GM18505 (cell line): ENCODE data around the gene PGAP2.
"Not testable (repeated sequence)": the region's sequence is repeated elsewhere in the genome, so short reads cannot be mapped to it uniquely, and the experiment has no call there.

ENCODE experiments used
- ATAC-seq: cut with Tn5 transposase; IDR thresholded peaks from one replicate; pipeline ENCODE4 v1.9.1; 2021; ENCODE audit not compliant: unreplicated experiment
- POLR2A ChIP-seq: IDR thresholded peaks from 4 replicates; pipeline ENCODE4 v1.6.1; 2011; ENCODE audit warnings: borderline replicate concordance; ENCODE audit not compliant: insufficient read depth, insufficient read length; ENCODE audit errors: extremely low read depth

The PGAP2 gene

DNA sequence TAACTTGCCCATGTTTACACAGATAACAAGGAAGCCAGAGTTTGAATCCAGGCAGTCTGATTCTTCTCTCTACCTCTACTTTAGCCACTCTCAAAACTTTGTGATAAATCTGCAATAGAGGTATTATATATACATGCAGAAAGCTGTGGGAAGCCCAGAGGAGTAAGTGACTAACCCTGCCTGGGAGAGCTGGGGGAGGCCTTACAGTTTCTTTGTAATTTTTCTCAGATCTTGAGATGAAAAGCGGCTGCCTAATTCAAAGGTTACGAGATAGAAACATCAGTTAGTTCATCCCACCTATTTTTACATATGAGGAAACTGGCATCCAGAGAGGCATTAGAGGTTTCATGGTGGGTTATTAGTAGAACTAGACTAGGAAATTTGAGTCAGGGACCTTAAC is 52.0 kb downstream of the PGAP2 start:
- TF ChIP-seq POLR2A: no peak
- no peak for ATAC-seq

DNA sequence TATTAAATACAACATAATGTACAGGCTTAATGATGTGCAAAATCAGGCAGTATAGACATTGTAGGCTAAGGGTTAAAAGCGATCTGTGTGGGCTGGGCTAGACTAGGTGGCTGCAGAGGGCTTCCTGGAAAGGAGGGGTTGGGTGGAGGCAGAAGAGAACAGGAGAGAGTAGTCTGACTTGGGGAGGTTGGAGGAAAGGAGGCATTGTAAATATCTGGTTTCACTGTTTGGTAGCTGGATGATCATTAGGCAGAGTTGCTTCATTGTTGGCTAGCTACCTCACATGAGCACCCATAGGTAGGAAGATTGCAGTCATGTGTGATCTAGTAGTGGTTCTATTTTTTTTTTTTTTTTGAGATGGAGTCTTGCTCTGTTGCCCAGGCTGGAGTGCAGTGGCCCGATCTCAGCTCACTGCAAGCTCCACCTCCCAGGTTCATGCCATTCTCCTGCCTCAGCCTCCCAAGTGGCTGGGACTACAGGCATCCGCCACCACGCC is 52.6 kb downstream of the PGAP2 start:
- ATAC-seq: not testable (repeated sequence)

DNA sequence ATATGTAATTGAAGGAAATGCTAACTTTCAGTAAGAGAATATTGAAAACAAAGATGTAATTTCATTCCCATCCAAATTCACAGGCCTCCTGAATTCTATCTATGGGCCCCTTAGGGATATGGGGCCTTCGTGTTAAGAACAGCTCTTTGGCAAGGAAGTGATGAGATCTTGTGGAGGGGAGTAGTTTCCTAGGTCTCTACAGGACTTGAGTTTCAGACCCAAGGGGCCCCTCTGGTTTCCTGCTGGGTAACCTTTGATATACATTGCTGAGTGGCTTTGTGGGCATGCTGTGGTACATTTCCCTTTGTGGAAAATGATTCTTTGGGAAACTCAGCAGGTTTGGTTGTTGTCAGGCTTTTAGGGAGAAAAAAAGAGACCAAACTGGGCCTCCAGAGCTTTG is 53.3 kb downstream of the PGAP2 start:
- no peak for ATAC-seq

DNA sequence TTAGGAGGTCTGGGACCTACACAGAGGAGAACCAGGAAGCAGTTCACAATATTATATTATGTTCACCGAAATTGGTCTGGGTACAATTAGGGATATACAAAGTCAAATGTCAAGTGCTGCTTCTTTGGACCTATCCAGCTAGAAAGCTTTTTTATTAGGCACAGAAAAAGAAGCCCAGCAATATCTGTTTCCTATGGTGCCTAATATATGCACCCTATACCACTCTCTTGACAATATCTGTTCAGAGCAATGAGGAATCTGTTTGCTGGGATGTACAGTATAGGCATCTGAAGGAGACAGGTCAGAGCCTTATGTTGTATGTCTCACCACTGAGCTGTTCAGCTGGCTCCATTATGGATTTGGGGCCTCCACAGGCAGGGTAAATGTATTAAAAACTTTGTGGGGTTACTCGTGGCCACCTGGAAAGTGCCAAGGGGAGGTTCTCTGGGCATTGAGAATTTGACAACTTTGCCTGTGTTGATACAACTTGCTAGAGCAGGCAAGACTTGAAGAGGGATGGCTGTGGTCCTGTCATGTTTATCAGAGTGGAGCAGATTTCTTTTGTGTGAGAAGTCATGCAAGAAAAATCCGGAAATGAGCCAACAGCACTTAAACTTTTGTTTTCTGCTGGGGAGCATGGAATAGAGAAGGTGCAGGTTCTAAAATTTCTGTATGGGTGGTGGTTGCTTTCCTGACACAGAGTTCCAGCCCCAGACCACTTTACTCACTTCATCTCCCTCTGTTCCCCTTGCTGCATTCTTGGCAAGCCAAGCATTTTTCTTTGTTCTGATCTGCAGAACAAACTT is 57.2 kb downstream of the PGAP2 start:
- no peak for ATAC-seq
- no peak for TF ChIP-seq POLR2A

More for the DNA sequence above, 53.3 kb downstream of the PGAP2 start:
- no peak for TF ChIP-seq POLR2A

DNA sequence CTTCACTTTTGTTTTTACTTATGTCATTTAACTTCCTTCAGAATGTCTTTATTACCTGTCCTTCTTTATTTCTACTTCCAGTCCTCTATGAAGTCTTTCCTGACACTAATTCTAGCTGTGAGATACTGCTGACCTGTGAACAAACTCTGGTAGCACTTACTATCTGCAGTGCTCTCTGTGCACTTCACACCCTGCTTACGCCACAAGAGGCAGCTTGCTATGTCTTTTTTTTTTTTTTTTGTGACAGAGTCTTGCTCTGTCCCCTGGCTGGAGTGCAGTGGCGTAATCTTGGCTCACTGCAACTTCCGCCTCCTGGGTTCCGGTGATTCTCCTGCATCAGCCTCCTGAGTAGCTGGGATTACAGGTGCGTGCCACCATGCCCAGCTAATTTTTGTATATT is 57.8 kb downstream of the PGAP2 start:
- TF ChIP-seq POLR2A: no peak
- ATAC-seq: no peak

DNA sequence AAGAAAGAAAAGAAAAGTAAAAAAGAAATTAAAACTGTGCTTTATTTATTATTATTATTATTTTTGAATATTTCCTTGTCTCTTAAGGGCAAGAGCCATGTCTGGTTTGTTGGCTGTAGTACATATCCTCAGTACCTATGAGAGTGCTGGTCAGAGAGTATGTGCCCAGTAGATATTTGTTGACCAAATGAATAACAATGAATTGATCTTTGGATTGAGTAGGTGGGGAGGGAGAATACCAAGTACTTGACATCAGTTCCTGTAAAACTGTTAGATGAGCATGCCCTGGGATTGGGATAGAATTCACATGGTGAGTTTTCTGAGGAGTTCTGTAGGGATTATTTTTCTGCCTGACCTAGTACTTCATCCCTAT is 58.5 kb downstream of the PGAP2 start:
- no peak for ATAC-seq
- TF ChIP-seq POLR2A: no peak

DNA sequence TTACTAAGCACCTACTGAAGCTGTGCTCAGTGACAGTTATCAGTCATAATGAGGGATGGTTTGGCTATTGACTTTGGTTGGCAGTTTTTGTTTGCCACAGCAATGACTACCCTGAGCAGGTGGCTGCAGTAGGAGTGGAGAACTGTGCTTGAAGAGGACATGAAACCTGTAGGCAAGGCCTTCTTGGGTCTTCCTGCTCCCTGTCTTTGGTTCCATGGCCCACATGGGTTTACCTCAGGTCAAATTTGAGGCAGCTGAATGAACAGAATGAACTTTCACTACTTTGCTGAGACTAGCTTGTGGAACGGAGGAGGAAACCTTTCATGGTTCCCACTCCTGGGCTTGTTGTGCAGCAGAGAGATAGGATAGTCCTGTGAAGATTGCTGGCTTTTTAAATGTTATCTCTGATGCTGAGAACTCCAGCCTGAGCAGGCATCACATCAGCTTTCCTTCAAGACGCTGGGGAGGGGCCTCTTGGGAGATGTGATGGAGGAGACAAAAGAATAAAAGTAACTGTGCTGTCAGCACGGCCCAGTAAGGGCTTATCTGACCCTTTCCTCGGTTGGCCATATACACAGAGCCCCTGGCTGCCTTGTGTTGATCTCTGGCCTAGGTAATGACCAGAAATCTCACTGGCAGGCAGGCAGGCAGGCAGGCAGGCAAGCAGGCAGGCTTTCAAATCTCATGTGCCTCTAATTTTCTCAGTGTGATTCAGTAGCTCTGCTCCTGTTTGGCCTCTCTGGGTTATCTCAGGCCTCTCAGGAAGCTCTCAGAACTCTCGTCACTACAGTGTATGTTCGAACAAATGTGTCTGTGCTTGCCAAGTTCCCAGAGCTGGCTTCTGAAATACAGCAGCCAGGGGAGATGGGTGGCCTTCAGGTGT is 59.1 kb downstream of the PGAP2 start:
- ATAC-seq: peak; percentile 60
- TF ChIP-seq POLR2A: no peak

DNA sequence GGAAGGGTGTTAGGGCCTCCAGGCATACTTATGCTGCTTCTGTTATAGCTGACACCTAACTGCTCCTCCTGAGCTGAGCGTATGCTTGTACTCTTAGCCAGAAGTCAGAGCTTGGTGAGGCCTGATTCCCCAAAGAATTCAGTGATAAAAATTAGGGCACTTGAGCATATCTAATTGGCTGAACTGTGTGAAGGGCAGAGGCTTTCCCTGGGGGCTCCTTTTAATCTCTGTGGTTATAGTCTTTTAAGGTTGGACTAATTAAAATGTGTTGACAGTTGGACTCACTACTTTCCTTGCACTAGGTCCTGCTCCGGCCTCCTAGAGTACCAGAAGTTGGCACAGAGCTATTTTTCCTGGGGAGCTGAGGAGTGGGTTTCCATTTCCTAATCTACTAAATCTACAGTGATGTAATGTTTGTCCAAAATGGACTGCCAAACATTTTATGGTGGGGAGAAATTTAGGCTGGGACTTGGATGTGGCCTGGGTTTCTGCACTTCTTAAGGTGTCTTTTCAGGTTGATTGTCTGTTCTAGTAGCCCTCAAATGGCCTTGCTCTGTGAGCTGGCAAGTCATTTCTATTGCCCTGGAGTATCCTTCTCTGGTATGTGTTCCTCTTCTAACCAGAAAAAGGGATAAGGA is 65.5 kb downstream of the PGAP2 start:
- TF ChIP-seq POLR2A: no peak
- ATAC-seq: no peak
